Fibroblast of skin of back (primary cell): ENCODE results near the gene ELOVL6.
"Not testable (repeated sequence)": the region's sequence is repeated elsewhere in the genome, so short reads cannot be mapped to it uniquely, and the experiment has no call there.

ENCODE experiments used
- DNase-seq: peaks from one replicate; pipeline ENCODE4 v3.0.0-alpha.2; 2013

The ELOVL6 gene

DNA sequence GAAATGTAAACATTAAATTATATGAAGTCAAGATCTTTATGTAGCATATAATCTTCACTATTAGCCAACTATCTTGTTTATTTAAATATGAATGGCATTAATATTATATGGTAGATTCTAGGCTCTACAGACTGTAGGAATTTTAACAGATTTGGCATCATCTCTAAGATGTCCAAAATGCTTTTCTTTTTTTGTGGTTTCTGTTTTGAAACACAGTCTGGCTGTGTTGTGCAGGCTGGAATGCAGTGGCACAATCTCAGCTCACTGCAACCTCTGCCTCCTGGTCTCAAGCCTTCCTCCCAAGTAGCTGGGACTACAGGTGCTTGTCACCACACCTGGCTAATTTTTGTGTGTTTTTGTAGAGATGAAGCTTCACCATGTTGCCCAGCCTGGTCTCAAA, 76.2 kb downstream of the ELOVL6 start:
- no peak for DNase-seq

DNA sequence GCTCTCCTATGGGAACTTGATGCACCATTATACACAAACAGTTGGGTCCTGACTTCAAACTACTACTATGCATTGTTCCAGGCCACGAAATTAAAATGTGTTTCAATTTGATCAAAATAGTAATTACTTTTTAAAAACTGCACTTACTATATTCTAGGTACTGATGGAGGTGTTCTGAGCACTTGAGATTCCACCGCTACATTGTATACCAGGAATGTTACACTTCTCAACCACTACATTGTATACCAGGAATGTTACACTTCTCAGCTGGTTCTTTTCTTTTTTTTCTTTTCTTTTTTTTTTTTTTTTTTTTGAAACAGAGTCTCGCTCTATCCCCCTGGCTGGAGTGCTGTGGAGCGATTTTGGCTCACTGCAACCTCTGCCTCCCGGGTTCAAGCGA, 77.9 kb downstream of the ELOVL6 start:
- DNase-seq, result no peak

DNA sequence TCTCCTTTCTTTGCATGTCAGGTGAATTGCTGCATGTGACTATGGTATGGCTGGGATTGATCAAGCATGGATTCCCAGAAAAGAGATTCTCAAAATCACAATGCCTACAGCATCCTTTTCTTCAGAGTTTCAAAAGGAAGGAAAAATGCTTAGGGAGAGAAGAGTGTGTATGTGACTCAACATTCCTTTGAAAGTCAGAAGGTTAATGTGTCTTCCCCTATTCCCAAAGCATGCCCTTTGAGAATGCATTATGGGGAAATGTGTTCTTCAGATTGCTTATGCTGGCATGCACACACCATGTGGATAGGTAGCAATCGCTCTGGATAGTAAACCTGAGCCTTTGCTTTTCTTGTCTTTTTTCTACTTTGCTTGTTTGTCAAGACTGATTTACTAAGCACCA, 78.5 kb downstream of the ELOVL6 start:
- DNase-seq, result peak; percentile 54

DNA sequence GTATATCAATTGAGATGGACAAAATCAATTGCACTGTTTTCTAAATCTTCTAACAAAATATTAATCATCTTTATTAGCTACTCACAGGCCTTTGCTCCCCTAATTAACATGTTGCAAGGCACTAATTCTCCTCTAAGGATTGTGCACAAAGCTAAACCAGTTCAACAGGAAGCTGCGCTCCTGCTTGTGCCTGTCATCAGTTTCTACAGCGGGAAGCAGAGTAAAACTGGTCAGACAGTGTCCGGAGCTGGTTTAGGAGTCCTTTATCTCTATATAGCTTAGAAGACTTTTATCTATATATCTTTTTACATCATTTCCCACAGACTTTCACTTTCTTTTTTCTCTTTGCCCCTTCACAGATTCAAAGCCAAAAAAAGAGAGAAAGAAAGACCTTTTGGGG, 79.1 kb downstream of the ELOVL6 start:
- DNase-seq, result no peak

DNA sequence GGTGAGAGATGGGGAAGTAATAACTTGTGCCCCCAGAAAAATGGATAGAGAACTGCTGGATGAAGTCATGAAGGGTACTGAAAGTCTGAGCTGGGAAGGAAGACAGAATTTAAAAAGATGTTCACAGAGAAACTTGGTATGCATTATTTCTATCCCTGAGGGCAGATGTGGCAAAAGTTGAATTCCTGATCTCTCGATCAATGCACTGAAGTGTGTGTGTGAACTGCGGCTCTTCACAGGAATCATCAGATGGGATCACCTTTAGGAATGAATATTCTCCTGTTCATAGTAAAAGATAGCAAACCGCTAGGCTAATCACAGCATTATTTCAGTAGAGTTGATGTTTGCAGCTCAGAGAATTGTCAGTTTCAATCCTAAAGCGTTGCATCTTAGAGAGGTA, 86.4 kb downstream of the ELOVL6 start:
- DNase-seq, result no peak

DNA sequence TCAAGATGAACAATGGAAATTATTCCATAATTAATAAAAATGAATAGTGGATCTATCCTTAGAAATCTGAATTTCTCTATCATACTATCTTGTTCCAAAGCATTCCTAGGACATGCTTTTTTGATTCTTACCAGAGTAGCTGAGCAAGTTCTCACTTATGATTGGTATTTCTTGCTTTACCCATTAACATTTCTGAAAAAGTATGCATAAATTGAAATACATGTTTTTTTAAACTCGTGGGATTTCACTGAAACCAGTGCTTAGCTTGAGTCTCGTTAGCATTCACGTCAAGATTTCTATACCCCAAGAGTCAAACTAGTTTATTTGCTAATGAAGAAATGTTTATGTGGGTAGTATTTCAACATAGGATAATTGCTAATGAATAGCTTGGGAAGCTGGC, 89.0 kb downstream of the ELOVL6 start:
- DNase-seq, result peak; percentile 49

DNA sequence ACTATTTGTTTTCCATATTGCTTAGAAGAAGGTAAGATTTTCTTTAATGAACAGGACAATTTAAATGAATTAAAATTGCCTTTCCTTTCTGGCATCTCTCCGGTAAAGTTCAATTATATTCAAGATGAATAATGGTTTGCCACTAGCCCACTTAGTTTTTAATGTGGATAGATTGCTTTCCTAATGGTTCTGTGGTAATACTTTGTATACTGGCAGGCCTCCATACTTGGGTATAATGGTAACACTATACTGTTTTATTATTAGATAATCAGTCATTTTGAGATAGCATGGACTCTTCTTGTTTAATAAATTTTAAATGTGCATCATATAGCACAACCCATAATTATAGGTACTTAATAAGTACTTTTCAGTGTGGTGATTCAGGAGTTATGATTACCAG, 89.5 kb downstream of the ELOVL6 start:
- DNase-seq, result no peak

DNA sequence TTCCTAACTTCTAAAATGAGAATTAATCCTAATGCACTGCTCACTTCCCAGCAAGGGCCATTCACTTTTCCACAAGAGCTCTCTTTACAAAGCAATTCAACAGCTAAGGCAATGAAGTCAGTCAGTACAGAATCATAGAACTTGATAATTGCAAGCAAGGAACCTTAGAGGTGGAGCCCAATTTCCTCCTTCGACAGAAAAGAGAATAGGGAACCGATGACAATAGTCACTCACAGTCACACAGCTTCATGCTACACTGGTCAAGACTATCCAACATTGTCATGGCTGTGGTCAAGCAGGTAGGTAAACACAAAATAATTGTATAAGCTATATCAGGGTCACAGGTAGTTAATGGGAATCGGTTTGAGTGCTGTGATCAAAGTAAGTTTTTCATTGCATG, 90.0 kb downstream of the ELOVL6 start:
- DNase-seq, result no peak

DNA sequence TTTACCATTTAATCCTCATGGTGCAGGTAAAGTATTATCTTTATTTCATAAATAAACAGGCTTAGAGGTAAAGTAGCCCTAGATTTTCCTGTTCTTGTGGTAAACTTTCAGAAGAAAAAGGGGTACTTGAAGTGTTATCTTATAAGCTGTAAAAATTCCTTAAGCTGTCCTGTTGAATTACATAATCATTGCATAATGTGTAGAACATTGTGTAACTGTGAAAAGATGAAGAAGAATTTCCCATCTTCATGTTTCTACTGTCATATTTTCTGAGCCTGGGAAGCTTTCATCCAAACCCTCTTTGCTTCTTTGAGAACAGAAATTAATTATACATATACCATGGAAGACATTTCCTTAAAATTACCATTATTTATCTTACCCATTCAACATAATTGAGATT, 90.5 kb downstream of the ELOVL6 start:
- peak; percentile 12 for DNase-seq

DNA sequence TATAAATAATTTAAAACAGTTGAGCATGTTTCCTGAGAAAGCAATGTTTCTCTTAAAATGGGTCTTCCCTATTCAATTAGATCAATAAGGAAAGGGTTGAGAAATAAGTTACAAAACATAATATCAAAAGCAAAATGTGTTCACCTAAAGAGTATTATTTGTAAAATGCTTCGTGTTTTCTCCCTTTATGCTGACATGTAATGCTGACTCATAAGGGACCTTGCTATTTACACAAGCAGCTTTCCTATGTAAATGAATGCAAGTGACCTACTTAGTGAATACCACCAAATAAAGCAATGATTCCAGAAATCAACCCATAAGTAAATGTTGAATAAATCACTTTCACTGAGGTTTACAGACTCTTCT, 91.5 kb downstream of the ELOVL6 start:
- peak; percentile 74 for DNase-seq

DNA sequence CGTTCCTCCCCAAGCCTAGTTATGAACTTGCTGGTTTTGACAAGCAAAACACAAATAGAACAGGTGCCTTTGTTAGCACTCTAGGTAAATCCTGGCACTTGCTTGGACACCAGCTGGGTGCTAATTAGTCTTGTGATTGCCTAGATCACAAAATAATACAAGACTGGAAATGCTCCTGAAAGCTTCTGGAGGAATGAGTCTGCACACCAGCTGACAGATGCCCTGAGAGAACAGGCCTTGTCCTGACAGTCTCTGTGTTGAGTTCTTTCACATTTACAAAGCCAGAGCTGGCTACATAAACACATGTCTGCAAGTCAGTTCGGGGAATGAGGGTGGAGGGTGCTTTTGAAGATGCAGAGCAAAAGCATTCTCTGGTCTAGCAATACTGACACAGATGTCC, 93.8 kb downstream of the ELOVL6 start:
- no peak for DNase-seq

DNA sequence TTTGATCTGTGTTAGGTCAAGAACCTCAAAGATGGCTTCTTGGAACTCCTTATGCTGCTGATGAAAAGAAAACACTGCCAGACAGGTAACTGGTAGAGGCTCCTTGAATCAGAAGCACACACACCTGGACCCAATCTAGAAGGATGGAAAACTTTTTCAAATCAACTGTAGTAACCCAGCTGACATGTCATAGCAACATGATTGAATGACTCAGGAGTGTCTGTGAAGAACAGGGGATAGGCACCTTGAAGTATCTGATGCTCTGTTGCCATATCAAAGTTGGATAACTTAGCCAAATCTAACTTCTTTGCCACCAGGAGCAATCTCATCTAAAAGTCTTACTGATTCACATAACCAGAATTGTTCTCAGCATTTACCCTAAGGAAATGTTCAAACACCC, 98.8 kb downstream of the ELOVL6 start:
- DNase-seq, result no peak

DNA sequence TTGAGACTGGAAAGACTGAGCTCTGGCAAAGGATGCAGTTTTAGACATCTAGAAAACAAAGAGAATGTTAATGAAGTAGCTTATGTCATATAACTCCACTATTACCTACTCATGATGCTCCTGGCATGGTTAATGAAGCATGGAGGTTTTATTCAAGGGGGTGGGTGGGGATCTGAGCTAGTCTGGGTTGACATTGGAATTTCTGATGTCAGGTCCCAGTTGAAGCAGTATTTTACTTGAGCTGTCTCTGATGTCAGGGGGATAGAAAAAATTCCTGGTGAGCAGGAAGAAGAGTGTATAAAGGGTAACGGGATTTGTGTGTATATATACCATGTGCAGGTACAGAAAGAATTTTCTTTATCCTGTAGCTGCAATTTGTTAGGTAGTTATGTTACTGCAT, 102.0 kb downstream of the ELOVL6 start:
- DNase-seq, result no peak

DNA sequence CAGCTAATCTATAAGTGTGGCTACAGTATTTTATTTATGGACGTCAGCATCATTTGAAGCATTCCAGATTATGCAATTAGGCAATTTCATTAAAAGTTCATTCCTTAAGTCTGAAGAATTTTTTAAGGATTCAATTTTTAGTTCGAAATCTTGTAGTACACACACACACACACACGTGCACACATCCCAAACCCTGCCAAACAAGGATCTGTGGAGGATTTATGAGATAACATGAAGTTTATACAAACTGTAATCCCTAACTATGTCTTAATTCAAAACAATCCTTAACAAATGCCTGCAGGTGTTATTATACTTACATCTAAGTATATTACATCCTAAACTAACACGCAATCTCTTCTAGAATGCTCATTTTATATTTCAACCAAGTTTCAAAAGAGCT, 105.8 kb downstream of the ELOVL6 start:
- DNase-seq, result no peak

DNA sequence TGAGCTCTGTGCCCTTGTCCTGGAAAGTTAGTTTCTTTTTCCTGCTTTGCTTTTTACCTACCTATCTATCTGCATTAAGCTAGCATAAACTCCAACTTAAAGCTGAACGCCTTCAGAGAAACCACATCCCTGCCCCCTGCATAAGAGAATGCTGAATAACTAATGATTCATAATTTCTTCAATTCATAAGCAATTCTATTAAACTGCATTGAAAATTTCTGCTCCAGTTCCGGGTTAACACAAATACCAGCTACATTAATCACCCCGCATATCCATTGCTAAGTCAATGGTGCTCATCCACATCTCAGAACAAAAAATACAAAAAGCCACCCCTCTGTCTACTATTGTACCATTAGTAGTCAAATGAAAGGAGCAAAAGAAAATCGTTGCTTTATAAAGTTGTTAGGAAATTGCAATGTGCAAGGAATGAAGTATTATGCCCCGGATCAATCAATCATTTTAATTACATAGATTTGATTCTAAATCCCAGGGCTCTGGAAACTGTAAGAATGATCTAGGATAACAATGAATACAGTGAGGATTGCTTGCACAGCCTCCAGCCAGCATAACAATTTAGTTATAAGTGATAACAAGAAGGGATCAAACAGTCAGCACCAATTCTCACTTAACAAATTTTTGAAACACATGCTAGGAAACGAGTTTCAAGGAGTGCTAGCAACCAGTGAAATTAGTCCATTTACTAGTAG, 106.8 kb downstream of the ELOVL6 start:
- DNase-seq, result peak; percentile 89

DNA sequence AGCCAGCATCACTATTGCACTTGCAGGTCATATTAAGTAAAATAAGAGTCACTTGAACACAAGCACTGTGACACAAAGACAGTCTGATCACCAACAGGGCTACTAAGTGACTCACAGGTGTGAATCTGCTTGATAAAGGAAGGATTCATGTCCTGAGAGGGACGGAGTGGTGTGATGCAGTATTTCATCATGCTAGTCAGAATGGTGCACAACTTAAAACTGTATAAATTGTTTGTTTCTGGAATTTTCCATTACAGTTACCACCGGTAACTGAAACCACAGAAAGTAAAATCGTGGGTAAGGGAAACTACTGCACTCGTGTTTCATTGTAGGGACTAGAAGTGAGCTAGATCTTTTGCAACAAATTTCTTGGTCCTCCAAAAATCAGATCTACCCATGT, 109.7 kb downstream of the ELOVL6 start:
- DNase-seq, result peak; percentile 22

DNA sequence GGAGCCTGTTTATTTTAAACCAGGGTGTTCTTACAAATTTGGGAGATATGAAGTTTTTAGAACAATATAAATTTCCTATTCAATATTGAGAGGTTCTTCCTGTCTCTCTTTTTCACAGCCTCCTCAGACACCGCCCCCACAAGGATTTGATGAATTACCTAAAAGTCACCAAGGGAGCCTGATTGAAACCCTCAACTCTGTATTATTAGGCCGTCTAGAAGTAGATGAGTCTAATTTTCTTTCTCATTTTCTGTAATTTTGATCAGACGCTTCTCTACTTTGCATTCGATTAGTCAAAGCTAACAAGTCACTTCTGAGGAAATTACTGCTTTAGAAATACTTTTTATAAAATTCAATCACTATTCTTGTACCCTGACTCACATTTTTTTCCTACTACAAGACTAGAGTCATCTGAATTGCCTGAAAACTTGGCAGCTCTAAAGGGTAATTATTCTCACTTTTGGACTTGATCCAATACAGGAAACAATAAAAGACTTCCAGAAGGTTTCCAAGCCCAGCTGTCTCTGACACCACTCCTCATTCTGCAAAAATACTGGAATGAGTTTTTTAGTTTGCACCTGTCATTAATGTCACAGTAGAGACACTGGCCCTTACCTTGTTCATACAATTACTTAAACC, 111.2 kb downstream of the ELOVL6 start:
- DNase-seq, result peak; percentile 69

DNA sequence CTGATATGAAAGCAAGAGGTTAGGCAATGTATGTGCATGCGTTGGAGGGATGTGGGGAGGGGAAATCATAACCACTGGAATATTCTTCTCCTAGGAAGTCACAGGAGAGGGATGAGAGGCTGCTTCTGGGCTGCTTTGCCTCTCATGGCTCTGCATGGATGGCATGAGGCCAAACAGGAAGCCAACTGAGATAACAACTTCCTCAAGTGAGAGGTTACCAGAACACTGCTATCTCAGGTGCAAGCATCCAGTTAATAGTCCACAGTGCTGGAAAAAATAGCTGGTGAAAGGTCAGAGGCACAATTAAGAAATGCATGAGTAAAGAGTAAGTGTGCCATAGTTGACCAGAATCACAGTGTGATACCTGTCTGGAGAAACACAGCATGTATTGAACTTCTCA, 113.3 kb downstream of the ELOVL6 start:
- DNase-seq, result no peak

DNA sequence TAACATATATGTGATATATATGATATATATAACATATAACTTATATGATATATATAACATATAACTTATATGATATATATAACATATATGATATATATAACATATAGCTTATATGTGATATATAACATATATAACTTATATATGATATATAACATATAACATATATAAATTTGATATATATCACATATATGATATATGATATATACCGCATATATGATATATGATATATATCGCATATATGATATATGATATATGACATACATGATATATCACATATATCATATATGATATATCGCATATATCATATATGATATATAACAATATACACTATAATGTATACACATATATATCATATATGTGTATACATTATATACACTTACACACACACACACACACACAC, 114.3 kb downstream of the ELOVL6 start:
- DNase-seq, result no peak

DNA sequence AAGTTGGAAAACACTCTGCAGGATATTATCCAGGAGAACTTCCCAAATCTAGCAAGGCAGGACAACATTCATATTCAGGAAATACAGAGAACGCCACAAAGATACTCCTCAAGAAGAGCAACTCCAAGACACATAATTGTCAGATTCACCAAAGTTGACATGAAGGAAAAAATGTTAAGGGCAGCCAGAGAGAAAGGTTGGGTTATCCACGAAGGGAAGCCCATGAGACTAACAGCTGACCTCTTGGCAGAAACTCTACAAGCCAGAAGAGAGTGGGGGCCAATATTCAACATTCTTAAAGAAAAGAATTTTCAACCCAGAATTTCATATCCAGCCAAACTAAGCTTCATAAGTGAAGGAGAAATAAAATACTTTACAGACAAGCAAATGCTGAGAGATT, 120.3 kb downstream of the ELOVL6 start:
- DNase-seq, result not testable (repeated sequence)

DNA sequence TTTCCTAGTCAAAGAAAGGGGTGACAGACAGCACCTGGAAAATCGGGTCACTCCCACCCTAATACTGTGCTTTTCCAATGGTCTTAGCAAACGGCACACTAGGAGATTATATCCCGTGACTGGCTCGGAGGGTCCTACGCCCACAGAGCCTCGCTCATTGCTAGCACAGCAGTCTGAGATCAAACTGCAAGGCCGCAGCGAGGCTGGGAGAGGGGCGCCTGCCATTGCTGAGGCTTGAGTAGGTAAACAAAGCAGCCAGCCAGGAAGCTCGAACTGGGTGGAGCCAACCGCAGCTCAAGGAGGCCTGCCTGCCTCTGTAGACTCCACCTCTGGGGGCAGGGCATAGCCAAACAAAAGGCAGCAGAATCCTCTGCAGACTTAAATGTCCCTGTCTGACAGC, 121.6 kb downstream of the ELOVL6 start:
- DNase-seq, result not testable (repeated sequence)

DNA sequence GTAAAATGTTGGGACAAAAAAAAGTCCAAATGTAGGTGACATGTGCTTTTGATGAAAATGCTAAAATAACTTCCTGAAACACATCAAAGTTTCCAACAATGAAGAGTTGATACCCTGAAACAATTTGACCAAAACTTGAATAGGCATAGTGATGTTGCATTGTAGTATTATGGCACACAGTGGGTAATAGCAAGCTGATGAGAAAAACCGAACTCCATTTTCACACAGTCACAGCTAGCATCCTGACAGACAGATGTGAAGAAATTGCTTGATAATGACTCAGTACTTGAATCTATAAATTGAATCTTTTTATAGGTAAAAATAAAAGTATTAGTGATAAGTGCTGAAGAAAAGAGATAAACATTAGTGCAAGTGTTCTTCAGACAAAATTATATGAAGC, 122.5 kb downstream of the ELOVL6 start:
- DNase-seq, result no peak

DNA sequence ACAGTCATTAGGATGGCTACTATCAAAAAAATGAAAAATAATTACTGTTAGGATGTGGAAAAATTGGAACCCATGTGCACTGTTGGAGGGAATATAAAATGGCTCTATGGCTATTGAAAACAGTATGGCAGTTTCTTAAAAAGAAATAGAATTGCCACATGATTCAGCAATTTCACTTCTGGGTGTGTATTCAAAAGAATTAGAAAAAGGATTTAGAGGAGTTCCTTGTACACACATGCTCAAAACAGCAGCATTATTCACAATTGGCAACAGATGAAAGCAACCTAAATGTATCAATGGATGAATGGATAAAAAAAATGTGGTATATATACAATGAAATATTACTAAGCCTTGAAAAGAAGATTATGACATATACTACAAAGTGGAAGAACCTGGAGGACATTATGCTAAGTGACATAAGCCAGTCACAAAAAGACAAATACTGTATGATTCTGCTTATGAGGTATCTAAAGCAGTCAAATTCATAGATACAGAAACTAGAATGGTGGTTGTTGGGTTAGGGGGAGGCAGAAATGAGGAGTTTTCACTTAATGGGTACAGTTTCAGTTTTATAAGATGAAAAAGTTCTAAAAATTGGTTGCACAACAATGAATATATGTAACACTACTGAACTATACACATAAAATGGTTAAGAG, 123.2 kb downstream of the ELOVL6 start:
- no peak for DNase-seq

DNA sequence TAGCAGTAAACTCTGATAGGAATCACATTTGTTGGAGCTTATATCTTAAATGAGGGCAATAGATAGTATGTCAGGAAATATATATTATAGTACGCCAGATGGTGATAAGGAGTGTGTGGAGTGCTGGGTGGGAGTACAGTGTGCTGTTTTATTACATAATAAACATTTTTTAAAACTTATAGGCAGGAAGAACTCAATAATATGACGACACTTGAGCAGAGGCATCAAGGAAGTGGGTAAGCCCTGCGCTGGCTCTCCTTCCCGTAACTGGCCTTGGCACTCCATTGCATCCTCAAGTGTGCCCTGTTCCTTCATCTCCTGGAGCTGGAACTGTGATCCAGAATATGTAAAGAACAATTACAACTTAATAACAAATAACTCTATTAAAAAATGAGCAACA, 123.8 kb downstream of the ELOVL6 start:
- DNase-seq, result no peak
